Calu3 (cell line): ENCODE results near the gene KLHDC3. TPM values are rescaled to one million over a fixed set of nuclear protein-coding genes. Genes with fewer than 3 reads are reported as not detected.

Experiments used
- BruUV-seq: library from RNA; stranded (reverse); fragments of 400-500 nt; replicated peaks from 2 replicates; lab custom pipeline; 2021; lab: Mats Ljungman, UMichigan
- CTCF ChIA-PET: fragments of 300-600 bp; sonication (Branson Sonifier 250); formaldehyde crosslinking; loops from one replicate; lab custom pipeline; 2022; ENCODE audit warnings: antibody characterized with exemption; lab: Charles Lee
- DNase-seq: peaks from one replicate; pipeline ENCODE4 v3.0.0; 2022
- H3K27ac Mint-ChIP-seq: one replicate; pipeline ENCODE4 v1.8.0; 2022; ENCODE audit warnings: mixed read lengths; ENCODE audit not compliant: unreplicated experiment
- H3K27me3 Mint-ChIP-seq: one replicate; pipeline ENCODE4 v1.8.0; 2022; ENCODE audit warnings: mixed read lengths; ENCODE audit not compliant: unreplicated experiment
- H3K36me3 Mint-ChIP-seq: one replicate; pipeline ENCODE4 v1.8.0; 2022; ENCODE audit warnings: mild to moderate bottlenecking, moderate library complexity, mixed read lengths; ENCODE audit not compliant: insufficient read depth, unreplicated experiment
- H3K4me1 Mint-ChIP-seq: one replicate; pipeline ENCODE4 v1.8.0; 2022; ENCODE audit warnings: mild to moderate bottlenecking, low read depth, mixed read lengths; ENCODE audit not compliant: unreplicated experiment
- H3K4me3 Mint-ChIP-seq: one replicate; pipeline ENCODE4 v1.8.0; 2022; ENCODE audit warnings: mild to moderate bottlenecking, low read depth, moderate library complexity, mixed read lengths; ENCODE audit not compliant: unreplicated experiment
- H3K9me3 Mint-ChIP-seq: one replicate; pipeline ENCODE4 v1.8.0; 2022; ENCODE audit warnings: low read depth, mixed read lengths; ENCODE audit not compliant: unreplicated experiment
- CTCF ChIP-seq: fragments of 200-600 bp; IDR thresholded peaks from one replicate; pipeline ENCODE4 v1.8.0; 2022; ENCODE audit warnings: antibody characterized with exemption; ENCODE audit not compliant: unreplicated experiment
- intact Hi-C: fragments of 100-400 bp; cut with micrococcal nuclease; formaldehyde crosslinking; loops from one replicate; pipeline ENCODE4 v1.10.0; 2022; ENCODE audit not compliant: unreplicated experiment
- total RNA-seq: library from RNA; stranded (reverse); gene quantifications from 2 replicates; pipeline ENCODE4 v1.2.3, GENCODE V29; 2022

Gene KLHDC3
- total RNA-seq, 1 experiment from 2014 or later: 85.9 TPM

DNA sequence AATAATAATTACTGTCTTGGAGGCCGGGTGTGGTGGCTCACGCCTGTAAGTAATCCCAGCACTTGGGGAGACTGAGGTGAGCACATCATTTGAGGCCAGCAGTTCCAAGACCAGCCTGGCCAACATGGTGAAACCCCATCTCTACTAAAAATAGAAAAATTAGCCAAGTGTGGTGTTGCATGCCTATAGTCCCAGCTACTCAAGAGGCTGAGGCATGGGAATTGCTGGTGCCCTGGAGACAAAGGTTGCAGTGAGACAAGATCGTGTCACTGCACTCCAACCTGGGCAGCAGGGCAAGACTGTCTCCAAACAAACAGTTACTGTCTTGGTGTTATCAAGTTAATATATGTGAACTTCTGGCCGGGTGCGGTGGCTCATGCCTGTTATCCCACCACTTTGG lies 12.3 kb downstream of the KLHDC3 start:
- no peaks in the 10 kb centered on the region for H3K9me3 Mint-ChIP-seq
- H3K36me3 Mint-ChIP-seq: peaks cover 85% of the 10 kb centered on the region
- BruUV-seq: no TSS peak
- CTCF ChIA-PET: no interaction called here
- no peaks in the 10 kb centered on the region for H3K4me1 Mint-ChIP-seq
- intact Hi-C loops: no loop called here
- no peaks in the 10 kb centered on the region for H3K27me3 Mint-ChIP-seq
- no peak for TF ChIP-seq CTCF
- no peak overlapping the region for H3K4me3 Mint-ChIP-seq
- DNase-seq: no peak
- no peak overlapping the region for H3K27ac Mint-ChIP-seq

DNA sequence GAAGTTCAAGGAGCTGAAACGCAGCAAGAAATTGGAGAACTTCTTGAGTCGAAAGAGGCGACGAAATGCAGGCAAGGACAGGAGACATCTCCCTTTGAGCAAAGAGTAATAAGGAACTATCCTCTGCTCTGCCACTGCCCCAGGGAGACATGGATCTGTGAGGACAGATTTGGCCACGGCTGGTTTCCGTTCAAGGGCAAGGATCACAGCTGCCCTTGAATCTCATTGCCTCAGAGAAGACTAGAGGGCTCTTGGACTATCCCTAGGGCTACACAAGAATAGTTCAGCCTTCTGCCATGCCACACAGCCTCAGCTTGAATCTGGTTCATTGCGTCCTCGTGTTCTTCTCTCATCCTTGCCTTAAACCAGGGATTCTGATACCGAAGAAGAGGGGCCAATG lies 15.1 kb downstream of the KLHDC3 start:
- H3K27me3 Mint-ChIP-seq: no peaks in the 10 kb centered on the region
- no peak for DNase-seq
- no peaks in the 10 kb centered on the region for H3K9me3 Mint-ChIP-seq
- no peaks in the 10 kb centered on the region for H3K4me1 Mint-ChIP-seq
- no peak overlapping the region for H3K27ac Mint-ChIP-seq
- no peak for TF ChIP-seq CTCF
- H3K4me3 Mint-ChIP-seq: no peak overlapping the region
- CTCF ChIA-PET: no interaction called here
- no TSS peak for BruUV-seq
- H3K36me3 Mint-ChIP-seq: peaks cover 86% of the 10 kb centered on the region
- intact Hi-C loops: no loop called here

GRCh38 chr6:43032326-43032725 lies 18.3 kb downstream of the KLHDC3 start:
- H3K27ac Mint-ChIP-seq: no peak overlapping the region

DNA sequence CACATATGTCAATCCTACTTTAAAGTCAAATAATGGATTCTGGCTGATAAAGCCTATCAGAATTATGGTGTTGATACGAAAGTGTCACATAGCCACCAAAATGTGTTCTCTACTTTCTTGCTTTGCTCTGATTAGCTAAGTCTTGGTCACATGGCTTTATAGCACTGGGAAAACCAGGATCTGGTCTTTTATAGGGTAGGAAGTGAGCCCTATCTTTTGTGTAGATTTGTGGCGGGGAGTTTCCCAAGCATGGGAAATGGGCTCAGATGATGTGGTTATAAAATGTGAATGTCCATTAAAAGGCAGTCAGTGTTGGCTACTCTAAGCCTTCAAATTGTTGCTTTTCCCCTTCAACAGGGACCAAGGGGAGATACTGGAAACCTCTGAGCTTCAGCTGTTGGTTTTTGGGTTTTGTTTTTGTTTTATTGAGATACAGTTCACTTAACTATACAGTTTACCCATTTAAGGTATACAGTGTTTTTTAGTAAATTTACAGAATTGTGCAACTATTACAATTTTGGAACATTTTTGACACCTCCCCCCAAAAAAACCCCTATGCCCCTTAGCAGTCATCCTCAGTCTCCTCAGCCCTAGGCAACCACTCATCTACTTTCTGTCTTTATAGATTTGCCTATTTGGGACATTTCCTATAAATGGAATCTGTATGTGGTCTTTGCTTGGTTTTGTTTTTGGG lies 19.6 kb downstream of the KLHDC3 start:
- Mint-ChIP-seq H3K4me1 (no peaks in the 10 kb centered on the region), H3K4me3 (no peak overlapping the region), H3K9me3 (no peaks in the 10 kb centered on the region), H3K27ac (no peak overlapping the region), H3K27me3 (no peaks in the 10 kb centered on the region), H3K36me3 (peaks cover 79% of the 10 kb centered on the region)
- no TSS peak for BruUV-seq
- CTCF ChIA-PET: interaction anchor here (0.7 to 1.2 kb wide), 2 partner anchors 14 to 72 kb away, joined by 3 read pairs; no protein-coding TSS in a partner anchor
- intact Hi-C loops: no loop called here
- DNase-seq: no peak
- TF ChIP-seq CTCF: no peak

More at GRCh38 chr6:43032326-43032725, 18.3 kb downstream of the KLHDC3 start:
- Mint-ChIP-seq H3K36me3 (peaks cover 82% of the 10 kb centered on the region), H3K27me3 (no peaks in the 10 kb centered on the region), H3K4me1 (no peaks in the 10 kb centered on the region), H3K4me3 (no peak overlapping the region), H3K9me3 (no peaks in the 10 kb centered on the region)
- no peak for DNase-seq
- intact Hi-C loops: no loop called here
- no peak for TF ChIP-seq CTCF
- CTCF ChIA-PET: interaction anchor here (0.5 kb wide), 1 partner anchor 468 kb away, joined by 3 read pairs; no protein-coding TSS in a partner anchor
- no TSS peak for BruUV-seq
